GM12892 (cell line): ENCODE data around the gene C2CD3.

Source experiments
- POLR2A ChIP-seq: IDR thresholded peaks from 2 replicates; pipeline ENCODE4 v1.6.1; 2011; ENCODE audit warnings: low read depth, low read length, control low read depth
- POLR2AphosphoS5 ChIP-seq: IDR thresholded peaks from 2 replicates; pipeline ENCODE4 v1.6.1; 2011; ENCODE audit warnings: low read depth, low read length, control low read depth
- TAF1 ChIP-seq: IDR thresholded peaks from 2 replicates; pipeline ENCODE4 v1.6.1; 2011; ENCODE audit warnings: low read depth, mild to moderate bottlenecking, control low read depth, low read length, borderline replicate concordance

GRCh38 chr11:73982595-73982989 lies 188.2 kb downstream of the C2CD3 start, which contains the start of gene UCP2:
- TF ChIP-seq POLR2A = peak; percentile 81; the same call in 1 of the 2 replicates
- no peak for TF ChIP-seq TAF1
- TF ChIP-seq POLR2AphosphoS5 = peak; percentile 89
